ENCODE data around the gene SLC13A3.
A peak's percentile ranks its signal among the peaks of the same experiment; 100 is the strongest.

The SLC13A3 gene

DNA sequence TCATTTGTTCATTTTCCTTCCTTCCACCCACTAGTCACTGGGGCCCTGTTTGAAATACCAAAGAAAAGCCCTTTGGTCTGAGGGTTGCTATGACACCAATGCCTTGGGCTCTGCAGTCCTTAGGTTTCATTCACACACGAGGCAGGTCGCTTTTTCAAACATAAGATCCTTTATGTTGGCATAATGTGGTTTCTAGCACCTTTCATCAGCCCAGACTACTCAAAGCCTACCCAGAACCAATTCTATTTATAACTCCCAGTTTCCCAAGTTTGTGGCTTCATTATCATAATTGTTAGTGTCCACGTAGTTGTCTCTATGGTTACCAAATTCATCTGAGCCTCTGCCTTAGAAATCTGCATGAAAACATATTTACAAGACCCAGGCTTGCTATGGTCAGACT lies 44.6 kb upstream of the SLC13A3 start:
- in situ Hi-C loops (cut with MboI; ENCODE audit: low pct_unique_long_range_greater_than_20kb, low sequenced_read_pairs, unreplicated experiment): no loop called here
- DNase-seq (ENCODE audit: low spot score): no peak
- TF ChIP-seq CTCF (IDR thresholded peaks at IDR 0.05; ENCODE audit: extremely low read depth, insufficient read depth, missing control alignments): no peak

DNA sequence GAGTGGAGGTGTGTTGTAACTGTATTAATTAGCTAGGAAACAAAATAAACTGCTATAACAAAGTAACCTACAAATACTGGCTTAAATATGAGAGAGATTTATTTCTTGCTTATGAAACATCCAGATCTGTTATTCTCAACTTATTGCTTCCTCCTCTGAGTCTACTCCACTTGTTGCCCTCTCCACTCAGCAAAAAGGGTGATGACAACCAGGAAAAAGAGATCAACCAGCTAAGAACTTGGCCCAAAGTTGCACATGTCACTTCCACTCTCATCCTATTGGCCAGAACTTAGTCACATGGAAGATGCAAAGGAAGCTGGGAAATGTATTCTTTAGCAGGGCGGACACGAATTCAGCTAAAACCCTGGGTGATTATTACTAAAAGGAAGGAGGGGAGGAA lies 43.2 kb upstream of the SLC13A3 start:
- no peak for DNase-seq (ENCODE audit: low spot score)
- no peak for TF ChIP-seq CTCF (IDR thresholded peaks at IDR 0.05; ENCODE audit: extremely low read depth, insufficient read depth, missing control alignments)
- in situ Hi-C loops (cut with MboI; ENCODE audit: low pct_unique_long_range_greater_than_20kb, low sequenced_read_pairs, unreplicated experiment): no loop called here

- in situ Hi-C loops (cut with MboI; ENCODE audit: low pct_unique_long_range_greater_than_20kb, low sequenced_read_pairs, unreplicated experiment): no loop called here
- no peak for TF ChIP-seq CTCF (IDR thresholded peaks at IDR 0.05; ENCODE audit: extremely low read depth, insufficient read depth, missing control alignments)
- no peak for DNase-seq (ENCODE audit: low spot score)
Observed at GRCh38 chr20:46691196-46691595, 39.9 kb upstream of the SLC13A3 start.

- in situ Hi-C loops (cut with MboI; ENCODE audit: low pct_unique_long_range_greater_than_20kb, low sequenced_read_pairs, unreplicated experiment): no loop called here
- no peak for DNase-seq (ENCODE audit: low spot score)
- no peak for TF ChIP-seq CTCF (IDR thresholded peaks at IDR 0.05; ENCODE audit: extremely low read depth, insufficient read depth, missing control alignments)
Observed at GRCh38 chr20:46690219-46691106, 39.2 kb upstream of the SLC13A3 start.

DNA sequence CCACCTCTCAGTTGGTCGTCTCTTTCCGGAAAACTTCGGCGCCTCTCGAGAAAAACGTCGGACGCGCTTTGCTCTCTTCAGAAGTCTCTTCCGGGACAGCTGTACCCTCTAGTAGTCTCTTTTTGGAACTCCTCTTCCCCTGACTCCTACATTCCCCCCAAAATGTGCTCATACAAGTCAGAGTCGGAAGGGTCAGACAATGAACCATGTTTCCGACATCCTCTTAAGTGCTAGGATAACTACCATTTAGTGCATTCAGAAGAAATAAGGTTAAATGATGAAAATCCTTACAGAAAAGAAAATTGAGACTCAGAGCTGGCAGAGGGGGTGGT lies 38.5 kb upstream of the SLC13A3 start:
- in situ Hi-C loops (cut with MboI; ENCODE audit: low pct_unique_long_range_greater_than_20kb, low sequenced_read_pairs, unreplicated experiment): loop anchor here (10.0 kb wide), 1 partner anchor 165 kb away; no protein-coding TSS in a partner anchor
- DNase-seq (ENCODE audit: low spot score): no peak
- no peak for TF ChIP-seq CTCF (IDR thresholded peaks at IDR 0.05; ENCODE audit: extremely low read depth, insufficient read depth, missing control alignments)

- in situ Hi-C loops (cut with MboI; ENCODE audit: low pct_unique_long_range_greater_than_20kb, low sequenced_read_pairs, unreplicated experiment): loop anchor here (10.0 kb wide), 1 partner anchor 164 kb away; no protein-coding TSS in a partner anchor
- DNase-seq (ENCODE audit: low spot score): peak; percentile 99
- no peak for TF ChIP-seq CTCF (IDR thresholded peaks at IDR 0.05; ENCODE audit: extremely low read depth, insufficient read depth, missing control alignments)
Observed at GRCh38 chr20:46689082-46689753, 38.0 kb upstream of the SLC13A3 start, which contains the start of gene TP53RK. TP53RK (minus strand) TSS chr20:46689444; CDS start chr20:46689414, 30 bp downstream.

Measured in GM13977 (cell line).